ENCODE results near the gene DNALI1.
"Not testable (repeated sequence)": the region's sequence is repeated elsewhere in the genome, so short reads cannot be mapped to it uniquely, and the experiment has no call there.

The DNALI1 gene

DNA sequence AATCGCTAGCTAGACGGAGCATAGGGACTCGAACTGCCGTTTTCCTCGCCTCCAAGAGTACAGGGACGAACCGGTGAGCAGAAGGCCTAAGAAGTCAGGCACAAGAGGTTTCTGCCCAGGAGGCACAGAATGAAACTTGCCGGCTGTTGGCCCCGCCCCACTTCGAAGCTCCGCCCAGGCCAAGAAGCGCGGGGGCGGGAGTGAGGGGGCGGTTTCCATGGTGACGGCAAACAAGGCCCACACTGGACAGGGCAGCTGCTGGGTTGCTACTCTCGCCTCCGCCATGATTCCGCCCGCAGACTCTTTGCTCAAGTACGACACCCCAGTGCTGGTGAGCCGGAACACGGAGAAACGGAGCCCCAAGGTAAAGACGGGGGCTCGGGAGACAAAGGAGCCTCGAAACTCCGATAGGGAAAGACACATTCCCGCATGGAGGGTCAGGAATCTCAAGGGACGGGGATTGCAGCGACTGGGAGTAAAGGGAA, at the start of gene DNALI1:
DNALI1 (plus strand) TSS at position 229 of the 485 bp plus-strand sequence; CDS start at position 284, 55 bp downstream.
- DNase-seq: peak; percentile 88 to 96 (median 89)

DNA sequence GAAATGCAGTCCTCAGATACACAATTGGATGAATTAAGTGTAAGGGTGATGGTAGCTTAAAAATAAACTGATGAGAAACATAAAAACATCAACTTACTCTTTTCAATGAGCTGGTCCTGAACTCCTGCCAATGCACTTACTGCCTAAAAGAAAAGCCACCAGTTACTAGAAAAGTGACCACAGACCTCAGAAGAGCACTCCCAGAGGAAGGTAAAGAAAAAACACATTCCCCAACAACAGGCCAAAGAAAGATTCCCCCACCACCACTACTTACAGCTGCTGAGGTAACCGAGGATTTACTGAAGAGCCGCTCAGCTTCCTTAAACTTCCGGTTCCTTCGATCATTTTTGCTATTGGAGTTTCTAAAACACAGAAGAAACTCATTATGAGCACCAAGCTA, 47.6 kb upstream of the DNALI1 start:
- no peak for DNase-seq

DNA sequence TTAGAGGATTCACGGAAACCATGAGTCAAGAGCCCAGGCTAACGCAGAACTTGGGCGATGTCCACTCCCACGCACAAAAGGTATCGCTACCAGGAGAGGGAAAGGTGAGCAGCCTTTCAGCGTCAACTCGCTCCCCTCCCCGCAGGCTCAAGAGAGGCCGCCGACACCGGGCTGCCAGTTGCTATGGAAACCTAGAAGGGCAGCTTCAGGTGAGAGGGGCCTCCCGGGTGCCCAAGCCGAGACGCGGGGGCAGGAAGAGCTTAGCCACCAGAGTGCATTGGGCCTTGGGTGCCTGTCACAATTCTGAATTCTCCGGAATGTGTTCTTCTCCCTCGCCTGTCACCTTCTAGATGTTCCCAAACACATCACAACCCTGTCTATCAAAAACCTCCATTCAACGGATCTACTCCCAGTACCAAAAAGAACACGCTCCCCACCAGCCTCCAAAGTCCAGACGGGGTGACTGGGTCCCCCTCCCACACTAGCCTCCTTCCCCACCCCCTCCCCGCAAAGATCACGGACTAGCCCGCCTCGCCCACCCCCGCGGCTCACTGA, 42.9 kb upstream of the DNALI1 start:
- DNase-seq: peak; percentile 33 to 85 (median 79)

DNA sequence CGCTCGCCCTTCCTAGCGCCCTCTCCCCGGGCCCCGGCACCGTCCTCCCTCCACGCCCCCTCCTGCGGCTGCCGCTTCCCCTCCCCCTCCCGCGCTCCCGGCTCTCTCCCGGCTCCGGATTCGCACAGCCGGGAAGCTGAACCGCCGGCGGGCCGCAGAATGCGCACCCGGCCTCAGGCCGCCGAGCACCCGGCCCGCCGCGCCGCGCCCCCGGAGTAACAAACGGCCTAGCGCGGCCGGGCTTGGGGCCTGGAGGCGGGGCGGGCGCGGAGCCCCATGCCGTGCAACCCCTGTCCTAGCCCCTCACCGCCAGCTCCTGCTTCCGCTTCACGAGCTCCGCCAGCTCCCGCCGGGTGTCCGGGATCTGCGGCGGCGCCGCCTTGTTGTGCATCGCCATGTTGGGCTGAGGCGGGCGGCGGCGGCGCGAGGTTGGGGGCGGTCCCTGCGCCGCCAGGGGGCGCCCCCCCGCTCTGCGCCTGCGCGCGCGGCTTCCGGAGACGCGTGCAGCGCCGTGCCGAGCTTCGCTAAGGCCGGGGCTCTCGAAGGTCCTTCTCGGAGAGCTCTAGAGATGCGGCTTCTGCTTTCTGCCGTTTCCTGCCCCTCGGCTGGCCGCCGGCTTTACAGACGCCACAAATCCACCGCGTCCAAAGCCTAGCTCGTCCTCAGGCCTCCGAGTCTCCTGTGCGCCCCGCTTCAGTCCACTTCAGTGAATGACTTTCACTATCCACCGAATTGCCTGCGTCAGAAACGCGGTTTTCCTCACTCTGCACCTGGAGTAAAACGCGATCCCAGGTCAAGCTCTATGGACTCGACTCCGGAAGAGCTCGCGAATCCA, 42.2 kb upstream of the DNALI1 start, which contains the start of gene MEAF6:
MEAF6 (minus strand) TSS at position 417 of the 835 bp plus-strand sequence; CDS start at position 397, 20 bp downstream.
- peak; percentile 91 to 96 (median 94) for DNase-seq

DNA sequence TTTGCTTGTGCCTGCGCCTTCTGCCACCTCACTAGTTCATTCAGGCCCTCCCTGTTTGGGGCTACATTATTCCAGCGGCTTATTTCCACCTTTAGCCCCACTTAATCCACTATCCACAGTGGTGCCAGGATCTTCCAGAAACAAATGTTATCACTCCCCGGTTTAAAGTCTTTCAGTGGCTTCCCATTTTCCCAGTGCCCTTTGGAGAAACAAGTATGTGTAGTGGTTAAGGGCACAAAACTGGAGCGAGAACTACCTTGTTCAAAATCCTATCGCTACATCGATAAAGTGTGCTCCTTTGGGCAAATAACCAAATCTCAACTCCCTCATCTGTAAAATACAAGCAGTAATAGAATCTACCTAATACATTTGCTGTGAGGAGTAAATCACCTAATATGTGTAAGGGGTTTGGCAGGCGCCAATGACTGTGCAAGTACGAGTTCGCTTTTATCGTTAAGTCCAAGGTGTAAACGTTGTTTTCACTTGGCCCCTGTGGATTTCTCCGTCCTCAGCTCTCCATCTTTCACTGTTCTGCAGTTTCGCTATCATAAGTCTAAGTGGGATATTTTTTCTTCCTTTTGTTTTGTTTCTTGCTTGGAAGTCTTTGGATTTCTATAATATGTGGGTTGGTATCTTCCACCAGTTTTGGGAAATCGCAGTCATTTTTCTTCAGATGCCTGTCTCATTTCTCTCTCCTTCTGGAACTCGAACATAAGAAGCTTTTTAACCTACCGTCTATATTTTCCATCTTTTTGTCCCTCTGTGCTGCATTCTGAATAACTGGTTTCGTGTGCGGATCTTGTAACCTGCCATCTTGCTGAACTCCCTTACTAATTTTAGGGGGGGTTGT, 41.3 kb upstream of the DNALI1 start:
- DNase-seq: peak in 1 of 3 experiments; percentile 77

DNA sequence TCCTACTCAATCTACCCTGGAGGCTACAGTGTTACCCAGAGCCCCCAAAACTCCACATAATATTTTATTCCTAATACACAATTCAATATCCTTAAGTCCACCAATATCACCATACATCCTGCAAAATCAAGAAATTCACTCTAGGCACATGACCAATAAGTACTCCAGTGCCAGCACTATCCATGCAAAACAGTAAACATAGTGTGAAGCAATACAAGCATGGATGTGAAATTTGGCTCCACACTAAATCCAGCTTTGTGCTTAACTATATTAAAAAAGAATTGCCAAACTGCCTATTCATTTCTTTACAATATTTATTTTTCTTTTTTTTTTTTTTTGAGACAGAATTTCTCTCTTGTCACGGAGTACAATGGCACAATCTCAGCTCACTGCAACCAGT, 39.2 kb upstream of the DNALI1 start:
- no peak for DNase-seq

DNA sequence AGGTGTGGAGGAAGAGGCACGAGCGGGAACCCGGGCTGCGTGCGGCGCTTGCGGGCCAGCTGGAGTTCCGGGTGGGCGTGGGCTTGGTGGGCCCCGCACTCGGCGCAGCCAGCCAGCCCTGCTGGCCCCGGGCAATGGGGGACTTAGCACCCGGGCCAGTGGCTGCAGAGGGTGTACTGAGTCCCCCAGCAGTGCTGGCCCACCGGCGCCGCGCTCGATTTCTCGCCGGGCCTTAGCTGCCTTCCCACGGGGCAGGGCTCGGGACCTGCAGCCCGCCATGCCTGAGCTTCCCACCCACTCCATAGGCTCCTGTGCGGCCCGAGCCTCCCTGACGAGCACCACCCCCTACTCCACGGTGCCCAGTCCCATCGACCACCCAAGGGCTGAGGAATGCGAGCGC, 38.5 kb upstream of the DNALI1 start:
- not testable (repeated sequence) for DNase-seq

DNA sequence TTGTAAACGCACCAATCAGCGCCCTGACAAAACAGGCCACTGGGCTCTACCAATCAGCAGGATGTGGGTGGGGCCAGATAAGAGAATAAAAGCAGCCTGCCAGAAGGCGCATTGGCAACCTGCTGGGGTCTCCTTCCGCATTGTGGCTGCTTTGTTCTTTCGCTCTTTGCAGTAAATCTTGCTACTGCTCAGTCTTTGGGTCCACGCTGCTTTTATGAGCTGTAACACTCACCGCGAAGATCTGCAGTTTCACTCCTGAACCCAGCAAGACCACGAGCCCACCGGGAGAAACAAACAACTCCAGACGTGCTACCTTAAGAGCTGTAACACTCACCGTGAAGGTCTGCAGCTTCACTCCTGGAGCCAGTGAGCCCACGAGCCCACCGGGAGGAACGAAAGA, 37.8 kb upstream of the DNALI1 start:
- DNase-seq: not testable (repeated sequence)

DNA sequence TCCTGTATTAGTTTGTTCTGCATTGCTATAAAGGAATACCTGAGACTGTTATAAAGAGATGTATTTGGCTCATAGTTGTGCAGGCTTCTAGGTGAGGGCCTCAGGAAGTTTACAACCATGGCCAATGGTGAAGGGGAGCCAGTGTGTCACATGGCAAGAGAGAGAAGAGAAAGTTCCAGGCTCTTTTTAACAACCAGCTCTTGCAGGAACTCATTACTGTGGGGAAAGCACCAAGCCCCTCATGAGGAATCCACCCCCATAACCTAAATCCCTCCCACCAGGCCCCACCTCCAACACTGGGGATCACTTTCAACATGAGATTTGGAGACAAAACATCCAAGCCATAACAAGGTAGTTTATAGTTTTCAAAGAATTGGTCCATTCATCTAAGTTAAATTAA, 37.1 kb upstream of the DNALI1 start:
- DNase-seq: no peak

DNA sequence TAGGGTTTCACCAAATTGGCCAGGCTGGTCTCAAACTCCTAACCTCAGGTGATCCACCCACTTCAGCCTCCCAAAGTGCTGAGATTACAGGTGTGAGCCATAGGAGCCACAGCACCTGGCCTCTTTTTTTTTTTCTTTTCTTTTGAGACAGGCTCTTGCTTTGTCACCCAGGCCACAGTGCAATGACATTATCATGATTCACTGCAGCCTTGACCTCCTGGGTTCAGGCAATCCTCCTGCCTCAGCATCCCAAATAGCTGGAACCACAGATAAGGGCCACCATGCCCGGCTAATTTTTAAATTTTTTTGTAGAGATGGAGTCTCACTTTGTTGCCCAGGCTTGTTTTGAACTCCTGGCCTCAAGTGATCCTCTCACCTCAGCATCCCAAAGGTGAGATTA, 26.9 kb upstream of the DNALI1 start:
- not testable (repeated sequence) for DNase-seq

DNA sequence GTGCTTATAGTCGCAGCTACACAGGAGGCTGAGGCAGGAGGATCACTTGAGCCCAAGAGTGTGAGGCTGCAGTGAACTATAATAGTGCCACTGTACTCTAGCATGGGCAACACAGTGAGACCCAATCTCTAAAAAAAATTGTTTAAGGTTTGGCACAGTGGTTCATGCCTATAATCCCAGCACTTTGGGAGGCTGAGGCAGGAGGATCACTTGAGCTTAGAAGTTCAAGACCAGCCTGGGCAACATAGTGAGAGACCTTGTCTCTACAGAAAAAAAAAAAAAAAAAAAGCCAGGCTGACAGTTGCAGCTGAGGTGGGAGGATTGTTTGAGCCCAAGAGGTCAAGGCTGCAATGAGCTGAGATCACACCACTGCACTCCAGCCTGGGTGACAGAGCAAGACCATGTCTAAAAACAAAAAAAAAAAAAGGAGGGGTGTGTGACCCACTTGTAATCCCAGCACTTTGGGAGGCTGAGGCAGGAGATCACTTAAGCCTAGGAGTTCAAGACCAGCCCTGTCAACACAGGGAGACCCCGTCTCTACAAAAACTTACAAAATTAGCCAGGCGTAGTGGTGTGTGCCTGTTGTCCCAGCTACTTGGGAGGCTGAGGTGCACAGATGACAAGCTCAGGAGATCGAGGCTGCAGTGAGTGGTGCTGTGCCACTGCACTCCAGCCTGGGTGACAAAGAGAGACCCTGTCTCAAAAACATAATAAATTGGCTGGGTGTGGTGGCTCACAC, 24.2 kb upstream of the DNALI1 start:
- not testable (repeated sequence) for DNase-seq

DNA sequence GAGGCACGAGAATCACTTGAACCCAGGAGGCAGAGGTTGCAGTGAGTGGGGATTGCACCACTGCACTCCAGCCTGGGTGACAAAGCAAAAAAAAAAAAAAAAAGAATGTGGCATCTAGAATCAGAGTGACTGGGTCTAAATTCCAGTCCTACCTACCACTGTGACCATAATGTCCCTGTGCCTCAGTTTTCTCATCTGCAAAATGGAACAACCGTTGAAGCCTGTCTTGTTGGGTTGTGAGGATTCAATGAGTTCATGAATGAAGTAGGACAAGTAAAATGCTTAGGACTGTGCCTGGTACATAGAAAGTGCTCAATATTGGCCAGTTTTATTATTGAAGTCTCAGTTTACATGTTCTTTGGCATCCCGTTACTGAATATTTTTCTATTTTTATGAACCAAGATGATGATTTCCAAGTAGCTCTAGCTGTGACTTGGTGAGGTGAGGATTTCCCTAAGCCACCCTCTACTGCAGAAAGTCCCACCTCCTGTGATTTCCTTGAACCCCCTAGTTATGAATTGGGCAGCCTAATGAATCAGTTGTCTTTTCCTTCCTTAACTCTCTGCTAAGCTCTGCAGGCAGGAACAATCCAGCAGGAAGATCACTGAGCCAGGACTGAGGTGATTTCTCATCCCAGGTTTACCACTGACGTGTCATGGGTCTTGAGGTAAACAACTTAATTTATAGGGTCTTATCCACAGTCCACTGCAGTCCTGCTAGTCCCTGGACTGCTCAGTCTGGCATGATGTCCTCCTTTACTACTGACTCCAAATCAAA, 23.2 kb upstream of the DNALI1 start:
- no peak for DNase-seq

DNA sequence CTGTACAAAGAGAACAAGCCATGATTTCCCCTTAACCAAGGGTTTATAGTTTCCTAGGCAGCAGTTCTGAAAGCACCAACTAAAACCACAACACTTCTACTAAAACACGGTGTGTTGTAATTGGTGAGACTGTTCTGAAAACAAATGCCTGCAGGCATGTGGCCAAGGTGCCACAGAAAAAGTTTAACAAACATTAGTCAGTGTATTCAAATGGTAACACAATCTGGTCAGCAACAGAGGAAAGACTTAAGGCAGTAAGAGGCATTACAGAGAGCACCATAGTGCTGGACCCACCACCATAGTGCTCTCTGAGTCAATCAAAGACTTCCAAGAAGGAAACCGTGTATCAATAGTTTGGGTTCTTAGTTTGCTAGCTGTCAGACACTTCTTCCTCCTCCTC, 19.4 kb upstream of the DNALI1 start:
- no peak for DNase-seq

DNA sequence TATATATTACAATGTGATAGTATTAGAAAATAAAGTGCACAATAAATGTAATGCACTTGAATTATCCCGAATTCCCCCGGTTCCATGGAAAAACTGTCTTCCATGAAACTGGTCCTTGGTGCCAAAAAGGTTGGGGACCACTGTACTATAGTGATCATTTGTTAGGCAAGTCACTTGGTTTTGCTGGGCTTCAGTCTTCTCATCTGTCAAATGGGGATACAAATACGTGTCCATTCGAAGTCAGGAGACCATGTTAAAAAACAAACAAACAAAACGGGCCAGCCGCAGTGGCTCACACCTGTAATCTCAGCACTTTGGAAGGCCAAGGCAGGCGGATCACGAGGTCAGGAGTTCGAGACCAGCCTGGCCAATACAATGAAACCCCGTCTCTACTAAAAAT, 17.6 kb upstream of the DNALI1 start:
- DNase-seq: not testable (repeated sequence)

DNA sequence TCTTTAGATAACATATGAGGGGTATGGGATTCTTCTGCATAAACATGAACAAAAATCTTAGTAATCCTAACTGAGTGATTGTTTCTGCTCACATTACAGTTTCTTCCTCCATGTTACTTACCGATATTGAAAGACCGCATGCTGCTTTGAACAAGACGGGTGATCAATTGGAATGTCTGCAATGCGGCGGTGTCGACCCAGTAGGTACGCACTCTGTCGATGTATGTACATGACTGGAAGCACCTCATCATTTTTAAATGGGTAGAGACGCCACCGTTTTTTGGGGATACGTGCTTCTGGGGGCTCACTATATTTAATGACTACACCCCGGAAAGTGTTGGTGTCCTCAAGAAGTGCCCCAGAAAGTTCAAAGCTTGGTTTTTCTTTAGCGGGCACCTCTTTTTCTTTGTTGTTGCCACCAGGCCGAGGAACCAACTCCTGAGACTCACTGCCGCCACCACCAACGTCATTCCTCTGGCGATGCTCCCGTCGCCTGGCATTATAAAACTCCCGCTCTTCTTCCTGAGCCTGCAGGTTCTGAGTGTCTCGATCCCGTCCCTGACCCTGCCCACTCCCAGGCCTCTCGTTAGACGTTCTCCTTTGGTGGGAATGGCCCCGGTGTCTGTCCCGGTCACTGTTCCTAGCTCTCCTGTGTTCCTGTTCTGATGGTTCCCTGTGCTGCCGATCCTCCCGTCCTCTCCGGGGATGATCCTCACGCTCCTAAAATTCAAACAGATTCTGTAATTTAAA, 16.5 kb upstream of the DNALI1 start:
- DNase-seq: no peak

DNA sequence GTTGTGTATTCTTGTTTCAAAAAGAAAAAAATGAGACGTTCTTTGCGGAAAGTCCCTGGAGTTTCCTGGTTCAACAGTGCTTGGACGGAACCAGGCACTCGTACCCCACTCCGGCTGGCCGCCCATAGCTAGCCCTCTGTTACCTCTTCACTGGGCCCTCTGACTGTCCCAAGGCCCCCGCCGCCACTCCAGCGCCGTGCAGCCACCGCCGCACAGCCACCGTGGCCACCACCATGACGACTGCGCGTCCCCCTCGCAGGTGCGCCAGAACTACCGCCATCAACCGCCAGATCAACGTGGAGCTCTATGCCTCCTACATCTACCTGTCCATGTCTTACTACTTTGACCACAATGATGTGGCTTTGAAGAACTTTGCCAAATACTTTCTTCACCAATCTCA, 12.2 kb upstream of the DNALI1 start:
- DNase-seq: no peak

DNA sequence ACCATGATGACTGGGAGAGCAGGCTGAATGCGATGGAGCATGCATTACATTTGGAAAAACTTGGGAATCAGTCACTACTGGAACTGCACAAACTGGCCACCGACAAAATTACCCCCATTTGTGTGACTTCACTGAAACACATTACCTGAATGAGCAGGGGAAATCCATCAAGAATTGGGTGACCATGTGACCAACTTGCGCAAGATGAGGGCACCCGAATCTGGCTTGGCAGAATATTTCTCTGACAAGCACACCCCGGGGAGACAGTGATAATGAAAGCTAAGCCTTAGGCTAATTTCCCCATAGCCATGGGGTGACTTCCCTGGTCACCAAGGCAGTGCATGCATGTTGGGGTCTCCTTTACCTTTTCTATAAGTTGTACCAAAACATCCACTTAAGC, 11.7 kb upstream of the DNALI1 start:
- no peak for DNase-seq

DNA sequence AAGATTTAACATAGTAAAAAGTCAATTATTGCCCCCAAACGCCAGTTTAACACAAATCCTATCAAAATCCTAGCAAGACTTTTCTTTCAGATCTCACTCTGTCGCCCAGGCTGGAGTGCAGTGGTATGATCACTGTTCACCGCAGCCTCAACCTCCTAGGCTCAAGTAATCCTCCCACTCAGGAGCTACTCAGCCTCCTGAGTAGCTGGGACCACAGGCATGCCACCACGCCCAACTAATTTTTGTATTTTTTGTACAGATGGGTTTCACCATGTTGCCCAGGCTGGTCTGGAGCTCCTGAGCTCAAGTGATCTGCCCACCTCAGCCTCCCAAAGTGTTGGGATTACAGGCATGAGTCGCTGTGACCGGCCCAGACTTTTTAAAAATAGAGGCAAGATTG, 7.4 kb upstream of the DNALI1 start:
- DNase-seq: no peak

DNA sequence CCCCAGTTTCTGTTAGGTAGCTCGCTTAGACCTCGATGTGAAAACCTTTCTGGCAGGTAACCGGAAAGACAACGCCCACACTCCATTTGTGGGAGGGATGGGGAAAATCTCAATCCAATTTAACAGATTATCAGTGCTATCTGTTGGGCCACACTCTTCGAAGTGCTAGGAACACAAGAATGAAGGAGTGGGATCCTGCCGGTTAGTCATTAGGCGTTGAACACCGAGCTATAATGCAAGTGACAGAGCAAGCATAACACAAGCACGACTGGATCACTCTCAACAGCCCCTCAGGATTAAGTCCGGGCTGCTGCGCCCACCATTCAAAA, 3.2 kb upstream of the DNALI1 start:
- DNase-seq: no peak

DNA sequence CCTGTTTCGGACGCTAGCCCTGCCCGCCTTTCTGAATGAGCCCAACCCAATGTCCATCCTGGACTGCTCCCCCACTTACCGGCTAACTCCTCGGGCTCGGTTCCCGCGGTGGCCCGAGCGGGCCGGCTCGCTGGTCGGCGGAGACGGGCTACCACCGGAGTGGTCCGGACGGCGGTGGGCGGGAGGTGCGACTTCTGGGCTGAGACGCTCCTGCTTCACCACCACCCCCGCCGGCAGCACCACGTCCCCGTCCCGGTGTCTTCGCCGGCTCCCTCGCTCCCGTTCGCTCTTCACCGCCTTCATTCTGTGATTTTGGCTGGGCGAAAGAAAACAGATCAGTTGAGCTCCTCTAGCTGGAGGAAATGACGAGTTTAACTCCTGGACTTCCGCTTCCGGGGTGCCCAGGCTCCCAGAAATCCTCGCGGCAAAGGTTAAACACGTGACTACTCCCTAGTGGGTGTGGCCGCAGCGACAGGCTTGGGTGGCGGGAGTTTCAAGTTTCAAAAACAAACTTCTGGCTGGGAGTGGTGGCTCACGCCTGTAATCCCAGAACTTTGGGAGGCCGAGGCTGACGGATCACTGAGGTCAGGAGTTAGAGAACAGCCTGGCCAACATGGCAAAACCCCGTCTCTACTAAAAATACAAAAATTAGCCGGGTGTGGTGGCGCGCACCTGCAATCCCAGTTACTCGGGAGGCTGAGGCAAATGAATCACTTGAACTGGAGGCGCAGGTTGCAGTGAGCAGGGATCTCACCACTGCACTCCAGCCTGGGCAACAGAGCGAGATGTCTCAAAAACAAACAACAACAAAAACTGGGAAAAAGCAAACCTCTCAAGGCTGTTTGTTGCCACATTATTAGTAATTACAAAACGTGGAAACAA, 2.6 kb upstream of the DNALI1 start, which contains the start of gene SNIP1:
SNIP1 (minus strand) TSS at position 367 of the 882 bp plus-strand sequence; CDS start at position 303, 64 bp downstream.
- DNase-seq: peak; percentile 85 to 94 (median 90)
